Measurements from ENCODE around the gene GPM6B.

The GPM6B gene

GRCh38 chrX:13721371-13721770 is 95.5 kb downstream of the GPM6B start:
- no peak for DNase-seq

All from NCI-H2107 (cell line).